WERI-Rb-1 (cell line): ENCODE data around the gene AKAP11.

Source experiments
- DNase-seq: peaks from one replicate; pipeline ENCODE4 v3.0.0-alpha.2; 2020
- H3K27ac ChIP-seq: fragments of 250-450 bp; sonication (Bioruptor Pico); 2 replicates; pipeline ENCODE4 v1.5.1; 2020; ENCODE audit warnings: mild to moderate bottlenecking, moderate library complexity
- H3K27me3 ChIP-seq: fragments of 250-450 bp; sonication (Bioruptor Pico); 2 replicates; pipeline ENCODE4 v1.5.1; 2021; ENCODE audit warnings: mild to moderate bottlenecking, low read depth, moderate library complexity; ENCODE audit not compliant: insufficient read depth, severe bottlenecking
- H3K36me3 ChIP-seq: fragments of 250-450 bp; sonication (Bioruptor Pico); 2 replicates; pipeline ENCODE4 v1.5.1; 2020; ENCODE audit warnings: mild to moderate bottlenecking, moderate library complexity
- H3K4me3 ChIP-seq: 2 replicates; pipeline ENCODE4 v1.5.1; 2011; ENCODE audit warnings: low read depth, mild to moderate bottlenecking, control low read depth, low read length
- H3K9me3 ChIP-seq: fragments of 250-450 bp; sonication (Bioruptor Pico); 2 replicates; pipeline ENCODE4 v1.5.1; 2021; ENCODE audit warnings: mild to moderate bottlenecking, moderate library complexity; ENCODE audit not compliant: severe bottlenecking
- TF ChIP-seq, protein P1 (sequence below): IDR thresholded peaks from 2 replicates; pipeline ENCODE4 v1.5.1; 2011; ENCODE audit warnings: low read depth, mild to moderate bottlenecking, control low read depth, inconsistent platforms, low read length

Gene AKAP11

DNA sequence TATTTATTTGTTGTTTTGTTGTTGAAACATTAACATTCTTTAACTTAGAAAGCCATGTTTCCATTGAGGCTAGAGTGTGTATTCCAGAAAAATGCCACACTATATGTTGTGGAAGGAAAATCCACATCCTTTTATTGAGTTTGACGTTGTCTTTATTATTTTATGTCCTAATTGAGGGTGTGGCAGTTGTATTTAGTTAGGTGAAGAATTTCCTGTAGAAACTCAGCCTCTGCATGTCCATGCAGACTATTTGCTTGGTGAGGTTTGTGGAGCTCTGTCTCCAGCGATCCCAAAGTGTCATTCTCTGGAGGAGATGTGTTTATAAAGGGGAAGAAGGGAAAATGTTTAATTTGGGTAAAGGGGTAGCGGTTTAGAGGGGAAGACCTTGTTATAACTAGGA, 46.6 kb downstream of the AKAP11 start:
- H3K27ac ChIP-seq, result no peak overlapping the region
- no peaks in the 10 kb centered on the region for H3K27me3 ChIP-seq
- no peak overlapping the region for H3K4me3 ChIP-seq
- H3K9me3 ChIP-seq, result no peaks in the 10 kb centered on the region
- no peaks in the 10 kb centered on the region for H3K36me3 ChIP-seq
- no peak for DNase-seq
- TF ChIP-seq, protein P1, sequence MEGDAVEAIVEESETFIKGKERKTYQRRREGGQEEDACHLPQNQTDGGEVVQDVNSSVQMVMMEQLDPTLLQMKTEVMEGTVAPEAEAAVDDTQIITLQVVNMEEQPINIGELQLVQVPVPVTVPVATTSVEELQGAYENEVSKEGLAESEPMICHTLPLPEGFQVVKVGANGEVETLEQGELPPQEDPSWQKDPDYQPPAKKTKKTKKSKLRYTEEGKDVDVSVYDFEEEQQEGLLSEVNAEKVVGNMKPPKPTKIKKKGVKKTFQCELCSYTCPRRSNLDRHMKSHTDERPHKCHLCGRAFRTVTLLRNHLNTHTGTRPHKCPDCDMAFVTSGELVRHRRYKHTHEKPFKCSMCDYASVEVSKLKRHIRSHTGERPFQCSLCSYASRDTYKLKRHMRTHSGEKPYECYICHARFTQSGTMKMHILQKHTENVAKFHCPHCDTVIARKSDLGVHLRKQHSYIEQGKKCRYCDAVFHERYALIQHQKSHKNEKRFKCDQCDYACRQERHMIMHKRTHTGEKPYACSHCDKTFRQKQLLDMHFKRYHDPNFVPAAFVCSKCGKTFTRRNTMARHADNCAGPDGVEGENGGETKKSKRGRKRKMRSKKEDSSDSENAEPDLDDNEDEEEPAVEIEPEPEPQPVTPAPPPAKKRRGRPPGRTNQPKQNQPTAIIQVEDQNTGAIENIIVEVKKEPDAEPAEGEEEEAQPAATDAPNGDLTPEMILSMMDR, result no peak

DNA sequence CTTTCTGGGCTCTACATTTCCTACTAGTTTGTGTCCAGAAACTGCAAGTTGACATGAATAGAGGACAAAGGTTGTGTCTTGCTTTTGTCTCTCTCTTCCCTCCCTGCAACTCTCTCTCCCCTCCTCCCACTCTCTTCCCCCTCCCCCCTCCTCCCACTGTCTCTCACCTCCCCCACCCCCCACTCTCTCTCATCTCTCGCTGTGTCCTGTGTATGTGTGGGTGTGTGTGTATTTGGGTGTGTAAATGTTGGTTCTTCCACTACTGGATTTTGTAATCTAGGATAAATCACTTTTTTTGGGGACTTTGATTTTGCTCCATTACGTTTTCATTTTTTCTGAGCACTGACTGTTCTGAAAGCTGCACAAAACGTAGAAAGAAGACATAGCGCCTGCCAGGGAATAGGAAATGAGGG, 48.4 kb downstream of the AKAP11 start:
- no peaks in the 10 kb centered on the region for H3K27me3 ChIP-seq
- H3K36me3 ChIP-seq, result no peaks in the 10 kb centered on the region
- TF ChIP-seq, protein P1, result no peak

DNA sequence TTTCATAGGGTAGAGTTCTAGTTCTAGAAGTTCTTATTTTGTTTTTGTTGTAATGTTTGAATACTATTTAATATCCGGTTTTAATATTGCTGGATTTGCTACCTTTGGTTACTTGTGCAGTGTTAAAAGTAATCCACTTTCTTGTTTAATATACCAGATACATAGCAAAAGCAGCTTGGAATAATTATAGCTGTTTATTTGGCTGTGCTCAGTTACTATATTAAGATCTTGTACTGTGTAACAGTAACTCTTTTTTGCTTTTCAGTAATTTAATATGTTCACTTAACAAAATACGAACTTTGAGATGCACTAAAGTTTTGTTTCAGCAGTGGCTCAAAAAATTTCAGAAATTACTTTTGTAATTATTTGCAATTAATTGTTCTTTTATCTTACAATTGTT, 50.9 kb downstream of the AKAP11 start:
- no peaks in the 10 kb centered on the region for H3K9me3 ChIP-seq
- H3K27ac ChIP-seq, result no peak overlapping the region
- no peak for DNase-seq
- no peaks in the 10 kb centered on the region for H3K36me3 ChIP-seq
- no peak overlapping the region for H3K4me3 ChIP-seq
- H3K27me3 ChIP-seq, result no peaks in the 10 kb centered on the region
- TF ChIP-seq, protein P1, result no peak

More for the DNA sequence above, 48.4 kb downstream of the AKAP11 start:
- H3K27ac ChIP-seq, result no peak overlapping the region
- no peaks in the 10 kb centered on the region for H3K9me3 ChIP-seq
- H3K4me3 ChIP-seq, result no peak overlapping the region
- DNase-seq, result no peak

DNA sequence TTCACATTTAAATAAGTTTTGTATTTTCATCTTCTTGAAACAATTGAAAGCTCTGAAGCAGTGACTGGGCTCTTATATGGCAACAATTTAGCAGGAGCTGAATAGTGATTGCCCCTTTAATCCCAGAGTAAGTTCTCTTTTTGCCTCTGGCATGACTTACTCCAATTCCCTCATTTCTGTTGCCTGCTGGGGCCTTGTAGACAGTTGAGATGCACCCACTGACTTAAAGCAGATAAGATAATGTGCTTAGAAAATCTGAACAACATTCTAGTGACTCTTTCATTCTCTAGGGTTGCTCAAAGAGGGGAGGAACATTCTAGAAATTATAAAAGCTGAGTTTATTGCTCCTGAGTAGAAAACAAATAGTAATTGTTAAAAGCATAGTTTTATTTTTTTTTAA, 52.8 kb downstream of the AKAP11 start:
- no peak for DNase-seq
- TF ChIP-seq, protein P1, result no peak
- no peaks in the 10 kb centered on the region for H3K36me3 ChIP-seq
- H3K27me3 ChIP-seq, result no peaks in the 10 kb centered on the region
- no peak overlapping the region for H3K27ac ChIP-seq
- no peaks in the 10 kb centered on the region for H3K9me3 ChIP-seq
- H3K4me3 ChIP-seq, result no peak overlapping the region

DNA sequence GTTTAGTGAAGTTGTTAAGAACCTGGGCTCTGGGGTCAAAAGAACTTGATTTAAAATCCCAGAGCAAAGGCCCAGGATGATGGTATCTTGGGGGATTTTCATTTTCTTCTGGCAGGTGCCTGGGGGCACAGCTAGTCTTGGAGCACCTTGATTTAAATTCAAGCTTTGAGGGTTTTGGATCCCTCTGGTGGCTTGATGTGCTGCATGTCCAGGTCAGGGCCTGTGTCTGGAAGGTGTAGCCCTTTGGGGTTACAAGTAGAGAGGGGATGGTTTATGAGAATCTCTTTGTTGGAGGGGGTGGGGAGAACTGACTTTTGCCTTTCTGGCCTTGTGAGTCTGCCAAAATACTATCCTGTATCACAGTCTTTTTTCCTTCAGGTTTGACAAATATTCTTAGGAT, 55.8 kb downstream of the AKAP11 start:
- TF ChIP-seq, protein P1, result no peak
- Histone ChIP-seq H3K27me3 (no peaks in the 10 kb centered on the region), H3K9me3 (no peaks in the 10 kb centered on the region), H3K36me3 (no peaks in the 10 kb centered on the region), H3K27ac (no peak overlapping the region), H3K4me3 (no peak overlapping the region)
- no peak for DNase-seq

DNA sequence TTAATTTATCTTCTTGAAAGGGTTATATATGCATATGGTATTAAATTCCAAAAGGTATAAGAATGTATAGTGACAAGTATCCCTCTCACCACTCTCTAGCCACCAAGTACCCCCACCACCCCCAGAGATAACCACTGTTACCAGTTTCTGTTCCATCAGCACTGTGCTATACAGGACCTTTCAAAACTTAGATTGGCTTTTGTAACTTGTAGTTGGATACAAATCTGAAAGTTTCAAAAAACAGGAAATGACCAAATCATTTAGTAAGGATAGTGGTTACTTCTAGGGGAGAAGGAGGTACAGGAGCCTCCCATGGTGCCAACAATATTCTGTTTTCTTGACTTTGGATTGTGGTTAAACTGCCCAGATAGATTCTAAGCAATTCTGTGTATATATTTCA, 56.7 kb downstream of the AKAP11 start:
- H3K9me3 ChIP-seq, result no peaks in the 10 kb centered on the region
- no peak overlapping the region for H3K27ac ChIP-seq
- no peak overlapping the region for H3K4me3 ChIP-seq
- TF ChIP-seq, protein P1, result no peak
- H3K36me3 ChIP-seq, result no peaks in the 10 kb centered on the region
- H3K27me3 ChIP-seq, result no peaks in the 10 kb centered on the region
- no peak for DNase-seq
